ENCODE data around the gene SNAP47. TPM values are rescaled to one million over a fixed set of nuclear protein-coding genes. Genes with fewer than 3 reads are reported as not detected.

Gene SNAP47
- total and polyA plus RNA-seq, 2 of the 4 experiments (the other 2 are of a cell fraction), result 39.4 to 72.9 TPM

GRCh38 chr1:227760377-227760776 lies 25.1 kb downstream of the SNAP47 start:
- no peak overlapping the region for H3K4me3 ChIP-seq (ENCODE audit: insufficient read depth, low read depth, low read length)
- no peak overlapping the region for H3K56ac ChIP-seq (ENCODE audit: extremely low read depth, insufficient read depth, low read length)
- H2BK20ac ChIP-seq (ENCODE audit: low read depth, low read length), result peak overlapping the region; percentile 80
- ATAC-seq (ENCODE audit: low read depth), result no peak
- H2AK5ac ChIP-seq (ENCODE audit: low read depth, low read length), result peak overlapping the region; percentile 83
- peak overlapping the region; percentile 35; the same call in 1 of the 2 replicates for H3K27ac ChIP-seq (ENCODE audit: insufficient read depth, low read length)
- H3K4me1 ChIP-seq (ENCODE audit: control insufficient read depth, insufficient read depth, low read length), result peaks cover 41% of the 10 kb centered on the region
- TF ChIP-seq BHLHE40 (IDR thresholded peaks at IDR 0.05; ENCODE audit: low read depth, low read length), result no peak
- TF ChIP-seq CHD1 (IDR thresholded peaks at IDR 0.05; ENCODE audit: low read depth, low read length), result no peak
- no peak for TF ChIP-seq CTCF (conservative IDR thresholded peaks at IDR 0.05; ENCODE audit: low read depth, low read length)
- no peak for TF ChIP-seq USF2 (IDR thresholded peaks at IDR 0.05; ENCODE audit: low read depth, low read length)
- TF ChIP-seq CEBPB (IDR thresholded peaks at IDR 0.05; ENCODE audit: low read depth, low read length), result no peak
- no peak for TF ChIP-seq MAFK (IDR thresholded peaks at IDR 0.05; ENCODE audit: low read depth, low read length)
- no peak for TF ChIP-seq POLR2A (IDR thresholded peaks at IDR 0.05; ENCODE audit: low read depth, low read length)
- peak overlapping the region; percentile 75 for H3K14ac ChIP-seq (replicated peaks; ENCODE audit: low read depth, low read length)
- H3K27me3 ChIP-seq (ENCODE audit: control insufficient read depth, insufficient read depth, low read length), result no peaks in the 10 kb centered on the region
- WGBS, 2 experiments (ENCODE audit: extremely low coverage in 2 of 2, insufficient read length in 1 of 2), result 100% methylated on average over 2 of the region's 9 CpGs; no CpG with 5 or more reads in 1 of the 2 experiments
- peak overlapping the region; percentile 40; the same call in 1 of the 3 replicates for H2BK15ac ChIP-seq (ENCODE audit: low read depth, low read length)
- H4K91ac ChIP-seq (ENCODE audit: insufficient read depth, low read depth, low read length), result peak overlapping the region; percentile 45
- H3K9me3 ChIP-seq (ENCODE audit: control insufficient read depth, insufficient read depth, low read length), result no peaks in the 10 kb centered on the region
- in situ Hi-C loops (cut with MboI; ENCODE audit: low sequenced_read_pairs), result loop anchor here (5.0 to 10.0 kb wide), 2 partner anchors 187 to 324 kb away; partner anchors contain the start of genes ARF1 and WNT9A
- no peak overlapping the region for H4K5ac ChIP-seq (ENCODE audit: low read depth, low read length)
- H4K8ac ChIP-seq (ENCODE audit: low read depth in 2 of 2, low read length in 2 of 2), result no peak overlapping the region
- no peak overlapping the region for H3K9ac ChIP-seq (ENCODE audit: low read depth, low read length)
- intact Hi-C loops (cut with micrococcal nuclease), result loop anchor here (5.0 kb wide), 1 partner anchor 322 kb away; the partner anchor contains the start of gene ARF1
- peaks cover 44% of the 10 kb centered on the region for H4K20me1 ChIP-seq (ENCODE audit: insufficient read depth, low read length)
- peaks cover 19% of the 10 kb centered on the region for H3K36me3 ChIP-seq (ENCODE audit: control insufficient read depth, insufficient read depth, low read length)
- peak overlapping the region; percentile 19 for H3K4ac ChIP-seq (ENCODE audit: low read depth, low read length)
- H3K4me2 ChIP-seq (ENCODE audit: low read depth, low read length), result no peak overlapping the region
- H2BK120ac ChIP-seq (ENCODE audit: low read depth, low read length), result peak overlapping the region; percentile 50
- no peak for DNase-seq
- no TSS peak for BruUV-seq (replicated peaks)
- CTCF ChIA-PET, result no interaction called here
- H3K9me1 ChIP-seq (ENCODE audit: insufficient read depth, low read length), result peaks cover 25% of the 10 kb centered on the region
- H3K23ac ChIP-seq (ENCODE audit: low read depth, low read length), result 0 out of 2 replicates have a peak overlapping the region, but pooled peaks have one; percentile 35
- no peak overlapping the region for H2AFZ ChIP-seq (replicated peaks; ENCODE audit: low read length, poor library complexity)
- dilution Hi-C loops (cut with HindIII; ENCODE audit: low sequenced_read_pairs, unreplicated experiment), result no loop called here
- no peak overlapping the region; the same call in 1 of the 2 replicates for H3K18ac ChIP-seq (ENCODE audit: low read depth, low read length)
- POLR2A ChIA-PET (ENCODE audit: unreplicated experiment), result interaction anchor here (0.6 kb wide), 1 partner anchor 247 kb away, joined by 3 read pairs; no protein-coding TSS in a partner anchor
- H2BK5ac ChIP-seq (ENCODE audit: low read depth, low read length, poor library complexity, severe bottlenecking), result peak overlapping the region; percentile 32
- no peak overlapping the region for H2AK9ac ChIP-seq (replicated peaks; ENCODE audit: low read depth, low read length, poor library complexity)
- peaks cover 24 to 85% of the 10 kb centered on the region in 2 experiments; a peak in 3 of 4 replicates for H3K79me1 ChIP-seq (ENCODE audit: low read depth in 1 of 2, low read length in 2 of 2)

Data from IMR-90 (cell line).